Mucosa of descending colon (tissue), 3 donors: ENCODE data around the gene EIF5A. TPM values are rescaled to one million over a fixed set of nuclear protein-coding genes. Genes with fewer than 3 reads are reported as not detected.

Experiments used
- ATAC-seq: fragments of 200-7000 bp; cut with Tn5 transposase; one replicate; pipeline ENCODE4 v1.9.1; 2020; ENCODE audit warnings: mild to moderate bottlenecking, moderate library complexity
- DNase-seq, 3 donors: peaks; one replicate each; pipeline ENCODE4 v3.0.0-alpha.2; 2020
- H3K36me3 ChIP-seq: fragments of 200-600 bp; one replicate; pipeline ENCODE4 v1.8.0; 2021; ENCODE audit warnings: low read depth, mild to moderate bottlenecking
- H3K4me1 ChIP-seq: fragments of 200-600 bp; one replicate; pipeline ENCODE4 v1.8.0; 2021; ENCODE audit warnings: low read depth, mild to moderate bottlenecking
- H3K4me3 ChIP-seq: fragments of 200-600 bp; one replicate; pipeline ENCODE4 v1.8.0; 2021; ENCODE audit warnings: mild to moderate bottlenecking
- H3K9me3 ChIP-seq: fragments of 200-600 bp; one replicate; pipeline ENCODE4 v1.8.0; 2021; ENCODE audit warnings: mild to moderate bottlenecking
- intact Hi-C, 2 donors: fragments of 100-400 bp; cut with DNase I in 1 of 2; cut with micrococcal nuclease in 1 of 2; formaldehyde crosslinking; loops; one replicate each; pipeline versions ENCODE4 v1.11.0 to v1.11.1; 2022; cut with DNase I, micrococcal nuclease
- total RNA-seq, 3 donors: library from RNA; stranded (reverse); fragmentation: NEBNext Ultra II Directional in 2 of 3; extraction: Animal tissue kit (Norgen Biotek cat#: 25700) in 2 of 3; gene quantifications; one replicate each; pipeline versions ENCODE4 v1.2.1 to v1.2.4, GENCODE V29; 2021 to 2023
- TF ChIP-seq, protein P1 (sequence below): fragments of 200-600 bp; IDR thresholded peaks from one replicate; pipeline ENCODE4 v1.8.0; 2022; ENCODE audit warnings: antibody characterized with exemption, mild to moderate bottlenecking
- donor health status: DM: no; HTN: no; CAD: no; lungs with moderate emphysema.
- donor health status: DM: no; HTN: no; CAD: no.
- donor health status: DM: no; HTN: yes; CAD: no.

Gene EIF5A
- total RNA-seq, 3 donors from 2014 or later: 281 to 492 (median 313) TPM

GRCh38 chr17:7294614-7295153 is 12.7 kb upstream of the EIF5A start, which contains the start of gene YBX2:
Gene YBX2 (minus strand): TSS chr17:7294639. CDS start chr17:7294500, 139 bp downstream.
- Histone ChIP-seq H3K36me3 (no peaks in the 10 kb centered on the region), H3K9me3 (no peaks in the 10 kb centered on the region), H3K4me1 (peaks cover 23% of the 10 kb centered on the region), H3K4me3 (no peak within 1 kb of the TSS)
- peak; percentile 95 to 97 (median 95) for DNase-seq
- intact Hi-C loops: no loop called here
- TF ChIP-seq, protein P1, sequence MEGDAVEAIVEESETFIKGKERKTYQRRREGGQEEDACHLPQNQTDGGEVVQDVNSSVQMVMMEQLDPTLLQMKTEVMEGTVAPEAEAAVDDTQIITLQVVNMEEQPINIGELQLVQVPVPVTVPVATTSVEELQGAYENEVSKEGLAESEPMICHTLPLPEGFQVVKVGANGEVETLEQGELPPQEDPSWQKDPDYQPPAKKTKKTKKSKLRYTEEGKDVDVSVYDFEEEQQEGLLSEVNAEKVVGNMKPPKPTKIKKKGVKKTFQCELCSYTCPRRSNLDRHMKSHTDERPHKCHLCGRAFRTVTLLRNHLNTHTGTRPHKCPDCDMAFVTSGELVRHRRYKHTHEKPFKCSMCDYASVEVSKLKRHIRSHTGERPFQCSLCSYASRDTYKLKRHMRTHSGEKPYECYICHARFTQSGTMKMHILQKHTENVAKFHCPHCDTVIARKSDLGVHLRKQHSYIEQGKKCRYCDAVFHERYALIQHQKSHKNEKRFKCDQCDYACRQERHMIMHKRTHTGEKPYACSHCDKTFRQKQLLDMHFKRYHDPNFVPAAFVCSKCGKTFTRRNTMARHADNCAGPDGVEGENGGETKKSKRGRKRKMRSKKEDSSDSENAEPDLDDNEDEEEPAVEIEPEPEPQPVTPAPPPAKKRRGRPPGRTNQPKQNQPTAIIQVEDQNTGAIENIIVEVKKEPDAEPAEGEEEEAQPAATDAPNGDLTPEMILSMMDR: no peak
- peak; percentile 87 for ATAC-seq

DNA sequence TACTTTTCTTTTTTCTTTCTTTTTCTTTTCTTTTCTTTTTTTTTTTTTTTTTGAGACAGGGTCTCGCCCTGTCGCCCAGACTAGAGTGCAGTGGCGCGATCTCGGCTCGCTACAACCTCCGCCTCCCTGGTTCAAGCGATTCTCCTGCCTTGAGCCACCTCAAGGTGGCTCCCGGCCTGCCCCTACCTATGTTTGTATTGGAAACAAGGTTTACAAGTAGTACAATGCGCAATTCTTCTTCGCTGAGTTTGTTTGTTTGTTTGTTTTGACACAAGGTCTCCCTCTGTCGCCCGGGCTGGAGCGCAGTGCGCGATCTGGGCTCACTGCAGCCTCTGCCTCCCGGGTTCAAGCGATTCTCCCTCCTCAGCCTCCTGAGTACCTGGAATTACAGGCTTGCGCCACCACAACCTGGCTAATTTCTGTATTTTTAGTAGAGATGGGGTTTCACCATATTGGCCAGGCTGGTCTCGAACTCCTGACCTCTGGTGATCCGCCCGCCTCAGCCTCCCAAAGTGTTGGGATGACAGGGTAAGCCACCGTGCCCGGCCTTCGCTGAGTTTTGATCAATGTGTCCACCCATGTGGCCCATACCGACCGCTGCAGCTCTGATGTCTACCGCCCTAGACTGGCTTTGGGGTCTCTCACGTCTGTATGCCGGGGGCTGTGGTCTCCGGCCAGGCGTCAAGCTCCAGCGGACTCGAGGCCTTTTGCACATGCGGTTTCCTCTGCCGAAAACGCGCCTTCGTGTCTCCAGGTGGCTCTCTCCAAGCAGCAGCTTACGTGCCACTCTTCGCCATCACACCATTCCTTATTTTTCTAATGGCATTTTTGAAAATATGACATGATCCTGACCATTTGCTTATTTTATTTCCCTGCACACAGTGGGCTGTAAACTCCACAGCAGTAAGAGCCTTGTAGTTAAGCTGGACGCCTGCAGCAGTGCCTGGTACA is 11.9 kb upstream of the EIF5A start:
- H3K4me3 ChIP-seq: no peak overlapping the region
- no peaks in the 10 kb centered on the region for H3K36me3 ChIP-seq
- intact Hi-C loops: no loop called here
- DNase-seq (peak in 2 of 3 donors; percentile 52 to 56), ATAC-seq (peak; percentile 25)
- H3K4me1 ChIP-seq: peaks cover 23% of the 10 kb centered on the region
- no peaks in the 10 kb centered on the region for H3K9me3 ChIP-seq
- TF ChIP-seq, protein P1: no peak

DNA sequence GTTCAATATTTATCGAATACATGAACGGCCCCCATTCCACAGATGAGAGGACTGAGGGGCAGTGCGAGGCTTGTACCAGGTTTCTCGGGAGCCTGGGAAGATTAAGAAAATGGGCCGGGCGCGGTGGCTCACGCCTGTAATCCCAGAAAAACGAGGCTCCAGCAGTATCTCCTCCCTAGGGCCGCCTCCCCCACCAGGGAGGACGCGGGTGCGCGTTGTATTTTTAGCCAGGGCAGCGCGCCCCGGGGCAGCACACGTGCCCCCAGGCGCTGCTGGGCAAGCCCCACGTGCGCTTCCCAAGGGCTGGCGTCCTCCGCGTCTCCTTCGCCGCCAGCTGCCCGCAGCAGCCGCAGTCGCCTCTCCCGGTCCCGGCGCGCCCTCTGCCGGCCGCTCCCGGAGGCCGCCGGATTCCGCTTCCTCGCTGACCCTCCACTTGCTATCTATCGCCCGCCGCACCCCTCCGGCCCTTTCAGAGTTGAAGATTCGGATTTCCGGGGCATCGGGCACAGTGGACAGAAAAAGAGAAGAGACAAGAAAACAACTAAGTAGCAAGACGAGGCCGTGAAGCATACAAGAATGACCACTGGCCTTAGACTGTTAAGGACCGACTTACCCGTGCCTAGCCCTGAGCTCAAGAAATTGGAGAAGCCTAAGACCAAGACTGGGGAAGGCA is 11.1 kb upstream of the EIF5A start:
- DNase-seq (peak; percentile 85 to 91 (median 86)), ATAC-seq (peak; percentile 52)
- Histone ChIP-seq H3K4me3 (no peak overlapping the region), H3K9me3 (no peaks in the 10 kb centered on the region), H3K4me1 (peaks cover 20% of the 10 kb centered on the region), H3K36me3 (no peaks in the 10 kb centered on the region)
- intact Hi-C loops: no loop called here
- TF ChIP-seq, protein P1: peak; percentile 92

- Histone ChIP-seq H3K4me1 (peaks cover 3% of the 10 kb centered on the region), H3K36me3 (peaks cover 6% of the 10 kb centered on the region), H3K9me3 (no peaks in the 10 kb centered on the region), H3K4me3 (no peak overlapping the region)
- intact Hi-C loops: no loop called here
- TF ChIP-seq, protein P1: no peak
- no peak for DNase-seq
- no peak for ATAC-seq
Observed at GRCh38 chr17:7304179-7304578, 3.2 kb upstream of the EIF5A start.

DNA sequence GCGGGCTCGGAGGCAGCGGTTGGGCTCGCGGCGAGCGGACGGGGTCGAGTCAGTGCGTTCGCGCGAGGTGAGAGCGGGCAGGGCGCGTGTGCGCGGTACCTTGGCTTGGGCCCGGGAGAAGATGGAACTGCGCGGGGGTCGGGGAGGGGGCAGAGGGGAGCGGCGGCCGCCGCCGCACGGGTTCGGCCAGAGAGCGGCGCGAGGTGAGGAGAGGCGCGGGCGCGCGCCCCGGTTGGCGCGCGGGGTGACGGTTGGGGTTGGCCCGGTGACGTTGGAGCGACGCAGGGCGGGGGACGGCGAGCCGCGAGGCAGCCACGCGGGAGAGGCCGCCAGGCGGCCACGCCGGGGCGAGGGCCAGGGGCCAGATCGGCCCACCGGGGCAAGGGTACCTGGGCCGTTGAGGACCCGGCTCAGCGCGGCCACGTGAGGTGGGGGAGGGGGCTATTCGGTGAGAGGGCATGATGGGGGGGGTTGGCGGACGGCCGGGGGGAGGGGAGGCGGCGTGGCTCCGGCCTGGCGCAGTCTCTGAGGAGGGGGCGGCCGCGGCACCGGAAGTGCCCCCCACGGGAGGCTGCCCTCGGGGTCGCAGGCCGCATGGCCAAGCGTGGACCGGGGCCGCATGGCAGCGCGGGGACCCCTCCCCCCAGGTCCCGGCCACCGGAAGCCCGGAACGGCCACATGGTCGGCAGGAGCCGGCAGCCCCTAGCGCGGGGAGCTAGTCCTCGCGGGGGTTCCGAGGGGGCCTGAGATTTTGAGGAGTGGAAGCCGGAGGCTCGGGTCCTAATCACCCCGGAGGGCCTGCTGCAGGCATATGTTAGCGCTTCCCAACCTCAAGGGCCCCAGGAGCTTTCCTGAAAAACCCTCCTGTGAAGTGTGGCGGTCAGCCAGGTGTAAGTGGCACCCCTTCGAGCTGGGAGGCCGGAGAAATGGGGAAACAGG is 527 bp downstream of the EIF5A start:
- peak overlapping the region; percentile 86 for H3K4me3 ChIP-seq
- intact Hi-C loops: no loop called here
- peak; percentile 67 to 84 (median 81) for DNase-seq
- H3K9me3 ChIP-seq: no peaks in the 10 kb centered on the region
- ATAC-seq: peak; percentile 54
- TF ChIP-seq, protein P1: no peak
- peaks cover 18% of the 10 kb centered on the region for H3K4me1 ChIP-seq
- peaks cover 14% of the 10 kb centered on the region for H3K36me3 ChIP-seq
